A549 (cell line): ENCODE data around the gene PTGS2. TPM values are rescaled to one million over a fixed set of nuclear protein-coding genes. Genes with fewer than 3 reads are reported as not detected.

Experiments used
- ATAC-seq, 2 experiments: fragments of 200-7000 bp in 1 of 2; fragments of >200 bp in 1 of 2; cut with Nextera tagmentation in 1 of 2; cut with Tn5 transposase in 1 of 2; 3 replicates each; pipeline versions ENCODE4 v1.8.0 to v1.9.1; 2018 to 2020; ENCODE audit warnings: mild to moderate bottlenecking in 1 of 2, moderate library complexity in 1 of 2
- CTCF ChIA-PET: fragments of 300-600 bp; sonication (Branson Sonifier 250); formaldehyde crosslinking; extraction: SDS; loops from one replicate; lab custom pipeline; 2021; ENCODE audit warnings: antibody characterized with exemption, inconsistent platforms; lab: Yijun Ruan, JAX
- POLR2A ChIA-PET: fragments of 350-600 bp; formaldehyde crosslinking; extraction: SDS; loops from one replicate; lab custom pipeline; 2021; ENCODE audit warnings: antibody characterized with exemption, inconsistent platforms; lab: Yijun Ruan, JAX
- DNase-seq, 2 experiments: peaks; one replicate each; pipeline versions ENCODE4 v3.0.0 to v3.0.0-alpha.2; 2011 to 2016; ENCODE audit warnings: low read depth in 1 of 2, low spot score in 1 of 2
- FAIRE-seq: peaks from 2 replicates; lab custom pipeline; 2011; peaks lifted over from hg19 to GRCh38; lab: Jason Lieb, UNC
- H3K27ac ChIP-seq, 2 experiments: fragments of >200 bp; sonication (Bioruptor Twin); formaldehyde crosslinking; 3 replicates each; pipeline ENCODE4 v1.5.1; 2016 to 2017
- H3K4me1 ChIP-seq: fragments of >200 bp; sonication (Bioruptor Twin); formaldehyde crosslinking; 3 replicates; pipeline ENCODE4 v1.6.1; 2016
- H3K4me2 ChIP-seq: fragments of >200 bp; sonication (Bioruptor Twin); formaldehyde crosslinking; 3 replicates; pipeline ENCODE4 v1.6.1; 2016
- H3K4me3 ChIP-seq: fragments of >200 bp; sonication (Bioruptor Twin); formaldehyde crosslinking; 3 replicates; pipeline ENCODE4 v1.5.1; 2016
- H3K9me3 ChIP-seq: fragments of >200 bp; sonication (Bioruptor Twin); formaldehyde crosslinking; 3 replicates; pipeline ENCODE4 v1.6.1; 2016
- BHLHE40 ChIP-seq: IDR thresholded peaks from 2 replicates; pipeline ENCODE4 v1.6.1; 2012; ENCODE audit warnings: low read depth, low read length, inconsistent platforms
- CBX2 ChIP-seq: fragments of 200-600 bp; sonication (generic); IDR thresholded peaks from 2 replicates; pipeline ENCODE4 v1.6.1; 2016; ENCODE audit warnings: low read depth, mild to moderate bottlenecking, borderline replicate concordance
- CBX8 ChIP-seq: fragments of 200-600 bp; sonication (generic); IDR thresholded peaks from 2 replicates; pipeline ENCODE4 v1.6.1; 2016
- CEBPB ChIP-seq, 2 experiments: fragments of >200 bp in 1 of 2; sonication (Bioruptor Twin) in 1 of 2; formaldehyde crosslinking in 1 of 2; IDR thresholded peaks; 2 replicates each; pipeline ENCODE4 v1.6.1; 2012 to 2016
- EHMT2 ChIP-seq: fragments of 200-600 bp; sonication (generic); IDR thresholded peaks from 2 replicates; pipeline ENCODE4 v1.6.1; 2016; ENCODE audit warnings: antibody characterized with exemption, low read depth, mild to moderate bottlenecking, moderate library complexity
- FOSL2 ChIP-seq, 2 experiments: fragments of 450-650 bp in 1 of 2; fragments of >200 bp in 1 of 2; sonication (Bioruptor Twin) in 1 of 2; formaldehyde crosslinking; IDR thresholded peaks; 2 replicates each; pipeline versions ENCODE4 v1.5.0 to v1.6.1; 2016 to 2020; ENCODE audit warnings: mild to moderate bottlenecking in 1 of 2, moderate library complexity in 1 of 2
- FOXS1 ChIP-seq: fragments of 250-450 bp; sonication (Bioruptor Pico); IDR thresholded peaks from 2 replicates; pipeline ENCODE4 v1.5.0; 2020; ENCODE audit warnings: mild to moderate bottlenecking, moderate library complexity
- HOXA7 ChIP-seq: fragments of 250-450 bp; sonication (Bioruptor Pico); IDR thresholded peaks from 2 replicates; pipeline ENCODE4 v1.5.0; 2020; ENCODE audit warnings: mild to moderate bottlenecking, moderate library complexity
- JUNB ChIP-seq: fragments of >200 bp; sonication (Bioruptor Twin); formaldehyde crosslinking; IDR thresholded peaks from 2 replicates; pipeline ENCODE4 v1.6.1; 2016
- MAFK ChIP-seq: fragments of 450-650 bp; IDR thresholded peaks from 2 replicates; pipeline ENCODE4 v1.6.1; 2014; ENCODE audit not compliant: partially characterized antibody
- MYC ChIP-seq: IDR thresholded peaks from 2 replicates; pipeline ENCODE4 v1.6.1; 2012; ENCODE audit warnings: mild to moderate bottlenecking, inconsistent platforms, low read length, improper control_type of control experiment, borderline replicate concordance
- NFE2L2 ChIP-seq: fragments of 150-350 bp; conservative IDR thresholded peaks from 2 replicates; pipeline ENCODE4 v1.6.1; 2014; ENCODE audit warnings: low read length
- NR3C1 ChIP-seq: fragments of >200 bp; sonication (Bioruptor Twin); formaldehyde crosslinking; IDR thresholded peaks from 3 replicates; pipeline ENCODE4 v1.6.1; 2017
- PBX3 ChIP-seq: IDR thresholded peaks from 2 replicates; pipeline ENCODE4 v1.6.1; 2012
- POLR2A ChIP-seq: IDR thresholded peaks from 2 replicates; pipeline ENCODE4 v1.6.1; 2012; ENCODE audit warnings: mild to moderate bottlenecking, low read length
- POLR2AphosphoS2 ChIP-seq: conservative IDR thresholded peaks from 2 replicates; pipeline ENCODE4 v1.6.1; 2012; ENCODE audit warnings: low read length, improper control_type of control experiment, inconsistent platforms
- RAD21 ChIP-seq, 2 experiments: fragments of >200 bp in 1 of 2; sonication (Bioruptor Twin) in 1 of 2; formaldehyde crosslinking in 1 of 2; IDR thresholded peaks in 1 of 2; conservative IDR thresholded peaks in 1 of 2; 2 replicates in 1 of 2; 3 replicates in 1 of 2; pipeline ENCODE4 v1.6.1; 2012 to 2018; ENCODE audit warnings: inconsistent platforms in 1 of 2
- RARB ChIP-seq: fragments of 250-450 bp; sonication (Bioruptor Pico); IDR thresholded peaks from 2 replicates; pipeline ENCODE4 v1.8.0; 2021; ENCODE audit warnings: mild to moderate bottlenecking, moderate library complexity
- RFX5 ChIP-seq: fragments of 450-650 bp; IDR thresholded peaks from 2 replicates; pipeline ENCODE4 v1.7.1; 2014; ENCODE audit warnings: antibody characterized with exemption, mild to moderate bottlenecking, moderate library complexity
- RNF2 ChIP-seq: fragments of 200-600 bp; sonication (generic); IDR thresholded peaks from 2 replicates; pipeline ENCODE4 v1.6.1; 2016; ENCODE audit warnings: low read depth, mild to moderate bottlenecking, antibody characterized with exemption, moderate library complexity, borderline replicate concordance
- SMC3 ChIP-seq: fragments of >200 bp; sonication (Bioruptor Twin); formaldehyde crosslinking; IDR thresholded peaks from 3 replicates; pipeline ENCODE4 v1.6.1; 2018; ENCODE audit warnings: inconsistent platforms
- SREBF2 ChIP-seq: fragments of 450-650 bp; IDR thresholded peaks from 2 replicates; pipeline ENCODE4 v1.6.1; 2014; ENCODE audit warnings: mild to moderate bottlenecking, moderate library complexity
- TFCP2L1 ChIP-seq: fragments of 250-450 bp; sonication (Bioruptor Pico); IDR thresholded peaks from 2 replicates; pipeline ENCODE4 v1.5.0; 2021; ENCODE audit warnings: mild to moderate bottlenecking
- ZFP36 ChIP-seq: fragments of 450-650 bp; IDR thresholded peaks from 2 replicates; pipeline ENCODE4 v1.6.1; 2014; ENCODE audit warnings: borderline replicate concordance; ENCODE audit not compliant: partially characterized antibody
- ZSCAN20 ChIP-seq: fragments of 250-450 bp; sonication (Bioruptor Pico); IDR thresholded peaks from 2 replicates; pipeline ENCODE4 v1.8.0; 2022; ENCODE audit warnings: mild to moderate bottlenecking, moderate library complexity
- WGBS: methylation state at CpG from one replicate; pipeline ENCODE4 v1.1.6; 2017; ENCODE audit errors: missing lambda C conversion rate; 5-methylcytosine and 5-hydroxymethylcytosine counted together
- polyA plus RNA-seq, 4 experiments: library from polyadenylated mRNA; depleted of rRNA in 3 of 4; stranded (reverse); fragments of >200 nt; fragmentation: RNase III in 1 of 4; extraction: RNeasy Plus Mini Kit Qiagen cat#74134 plus additional on column Dnase treatment in 1 of 4; gene quantifications; 2 replicates in 3 of 4; 3 replicates in 1 of 4; pipeline ENCODE4 v1.2.3, GENCODE V29; 2011 to 2017
- TF ChIP-seq, protein P1 (sequence below): IDR thresholded peaks from 2 replicates; pipeline ENCODE4 v1.6.1; 2012
- TF ChIP-seq, protein P2 (sequence below): fragments of 200-600 bp; sonication (generic); IDR thresholded peaks from 2 replicates; pipeline ENCODE4 v1.6.1; 2016; ENCODE audit warnings: antibody characterized with exemption, mild to moderate bottlenecking, moderate library complexity

The PTGS2 gene
- polyA plus RNA-seq, 2 of the 4 experiments (the other 2 are of a cell fraction) = 12.3 to 127 TPM

DNA sequence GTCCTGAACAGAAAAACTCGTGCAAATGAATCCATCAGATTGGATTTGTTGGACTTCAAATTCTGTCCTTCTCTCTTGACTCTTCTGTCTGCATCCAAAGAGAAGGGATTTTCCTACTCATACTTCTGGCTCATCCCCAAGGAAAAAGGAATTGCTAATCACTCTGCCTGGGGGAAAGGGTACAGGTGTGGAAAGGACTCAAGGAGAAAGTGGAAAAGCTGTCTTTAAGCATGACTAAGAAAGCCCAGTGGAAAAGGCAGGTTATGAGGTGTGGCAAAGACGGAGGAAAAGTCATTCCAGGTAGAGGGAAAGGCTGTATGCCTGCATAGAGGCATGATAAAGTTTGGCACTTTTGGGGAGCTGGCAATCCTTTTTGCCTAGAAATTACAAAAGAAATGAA, 43.4 kb downstream of the PTGS2 start:
- TF ChIP-seq SMC3 (no peak), SREBF2 (no peak), FOSL2 (IDR thresholded peaks at IDR 0.05) (no peak), FOSL2 (CRISPR knock-in tag; IDR thresholded peaks at IDR 0.05) (no peak), ZSCAN20 (CRISPR knock-in tag) (no peak), PBX3 (no peak), POLR2A (no peak), CEBPB (IDR thresholded peaks at IDR 0.05) (no peak), RARB (no peak), MYC (no peak), TFCP2L1 (CRISPR knock-in tag) (no peak), NR3C1 (no peak), EHMT2 (no peak), POLR2AphosphoS2 (no peak), JUNB (no peak)
- TF ChIP-seq, protein P1, sequence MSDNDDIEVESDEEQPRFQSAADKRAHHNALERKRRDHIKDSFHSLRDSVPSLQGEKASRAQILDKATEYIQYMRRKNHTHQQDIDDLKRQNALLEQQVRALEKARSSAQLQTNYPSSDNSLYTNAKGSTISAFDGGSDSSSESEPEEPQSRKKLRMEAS = no peak
- Histone ChIP-seq H3K4me3 (peak overlapping the region; percentile 44; the same call in 1 of the 3 replicates), H3K4me1 (peaks cover 4% of the 10 kb centered on the region; the same call in 1 of the 3 replicates), H3K4me2 (peak overlapping the region; percentile 56), H3K27ac (peak overlapping the region in 1 of 2 experiments; percentile 78; a peak in 2 of 6 replicates), H3K9me3 (no peaks in the 10 kb centered on the region)
- ChIA-PET CTCF (interaction anchor here (0.7 kb wide), 1 partner anchor 31 kb away, joined by 3 read pairs; no protein-coding TSS in a partner anchor), POLR2A (no interaction called here)
- FAIRE-seq (no peak), ATAC-seq (peak; percentile 39 to 46; a peak in 4 of 6 replicates), DNase-seq (no peak)
- WGBS = 86% methylated on average over 2 of the region's 2 CpGs

- no peak for TF ChIP-seq RFX5
- TF ChIP-seq ZFP36 = no peak
- TF ChIP-seq JUNB = no peak
- no peak for TF ChIP-seq CBX8
- TF ChIP-seq POLR2A = no peak
- no peak for TF ChIP-seq TFCP2L1 (CRISPR knock-in tag)
- TF ChIP-seq RNF2 = no peak
- no peak for TF ChIP-seq FOXS1 (CRISPR knock-in tag)
- TF ChIP-seq, protein P2, sequence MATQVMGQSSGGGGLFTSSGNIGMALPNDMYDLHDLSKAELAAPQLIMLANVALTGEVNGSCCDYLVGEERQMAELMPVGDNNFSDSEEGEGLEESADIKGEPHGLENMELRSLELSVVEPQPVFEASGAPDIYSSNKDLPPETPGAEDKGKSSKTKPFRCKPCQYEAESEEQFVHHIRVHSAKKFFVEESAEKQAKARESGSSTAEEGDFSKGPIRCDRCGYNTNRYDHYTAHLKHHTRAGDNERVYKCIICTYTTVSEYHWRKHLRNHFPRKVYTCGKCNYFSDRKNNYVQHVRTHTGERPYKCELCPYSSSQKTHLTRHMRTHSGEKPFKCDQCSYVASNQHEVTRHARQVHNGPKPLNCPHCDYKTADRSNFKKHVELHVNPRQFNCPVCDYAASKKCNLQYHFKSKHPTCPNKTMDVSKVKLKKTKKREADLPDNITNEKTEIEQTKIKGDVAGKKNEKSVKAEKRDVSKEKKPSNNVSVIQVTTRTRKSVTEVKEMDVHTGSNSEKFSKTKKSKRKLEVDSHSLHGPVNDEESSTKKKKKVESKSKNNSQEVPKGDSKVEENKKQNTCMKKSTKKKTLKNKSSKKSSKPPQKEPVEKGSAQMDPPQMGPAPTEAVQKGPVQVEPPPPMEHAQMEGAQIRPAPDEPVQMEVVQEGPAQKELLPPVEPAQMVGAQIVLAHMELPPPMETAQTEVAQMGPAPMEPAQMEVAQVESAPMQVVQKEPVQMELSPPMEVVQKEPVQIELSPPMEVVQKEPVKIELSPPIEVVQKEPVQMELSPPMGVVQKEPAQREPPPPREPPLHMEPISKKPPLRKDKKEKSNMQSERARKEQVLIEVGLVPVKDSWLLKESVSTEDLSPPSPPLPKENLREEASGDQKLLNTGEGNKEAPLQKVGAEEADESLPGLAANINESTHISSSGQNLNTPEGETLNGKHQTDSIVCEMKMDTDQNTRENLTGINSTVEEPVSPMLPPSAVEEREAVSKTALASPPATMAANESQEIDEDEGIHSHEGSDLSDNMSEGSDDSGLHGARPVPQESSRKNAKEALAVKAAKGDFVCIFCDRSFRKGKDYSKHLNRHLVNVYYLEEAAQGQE = no peak
- TF ChIP-seq RAD21 (conservative IDR thresholded peaks at IDR 0.05 in 1 of 2, IDR thresholded peaks at IDR 0.05 in 1 of 2) = no peak
- no peak for TF ChIP-seq NFE2L2
- no peak for TF ChIP-seq BHLHE40
- TF ChIP-seq CBX2 = no peak
- no peak for TF ChIP-seq HOXA7
- TF ChIP-seq MAFK = no peak
- TF ChIP-seq, all 56 proteins: peak for 0
- POLR2A ChIA-PET = no interaction called here
- FAIRE-seq (no peak), DNase-seq (no peak), ATAC-seq (no peak)
- H3K4me3 ChIP-seq = no peak overlapping the region
- peaks cover 4% of the 10 kb centered on the region; the same call in 1 of the 3 replicates for H3K4me1 ChIP-seq
- H3K4me2 ChIP-seq = no peak overlapping the region
- H3K9me3 ChIP-seq = no peaks in the 10 kb centered on the region
- no peak overlapping the region for H3K27ac ChIP-seq
- CTCF ChIA-PET = interaction anchor here (0.6 to 1.6 kb wide), 2 partner anchors 29 to 75 kb away, joined by 3 to 4 read pairs; no protein-coding TSS in a partner anchor
- 81% methylated on average over 2 of the region's 2 CpGs for WGBS
Observed at GRCh38 chr1:186634511-186634910, 45.7 kb downstream of the PTGS2 start.
